Measurements from ENCODE around the gene TMEM94.
"Not testable (repeated sequence)": the region's sequence is repeated elsewhere in the genome, so short reads cannot be mapped to it uniquely, and the experiment has no call there.

TMEM94 gene

GRCh38 chr17:75511610-75512575, 55.5 kb downstream of the TMEM94 start:
- DNase-seq (ENCODE audit: low spot score) = no peak

- DNase-seq (ENCODE audit: low spot score) = no peak
These were observed 56.6 kb downstream of the TMEM94 start for GRCh38 chr17:75512926-75513640.

GRCh38 chr17:75513641-75514000, 57.2 kb downstream of the TMEM94 start:
- DNase-seq (ENCODE audit: low spot score) = no peak

GRCh38 chr17:75514299-75514918, 58.0 kb downstream of the TMEM94 start:
- DNase-seq (ENCODE audit: low spot score) = no peak

GRCh38 chr17:75514919-75515495, 58.6 kb downstream of the TMEM94 start:
- no peak for DNase-seq (ENCODE audit: low spot score)

- DNase-seq (ENCODE audit: low spot score) = peak; percentile 96
These were observed 59.2 kb downstream of the TMEM94 start, which contains the start of gene CASKIN2 for GRCh38 chr17:75515496-75516254. TSS of gene CASKIN2 (minus strand) at chr17:75515537. CDS start at chr17:75513804, 1,733 bp downstream.

GRCh38 chr17:75516255-75516618, 59.8 kb downstream of the TMEM94 start, which contains the start of gene TSEN54:
TSS of gene TSEN54 (plus strand) at chr17:75516528. CDS start at chr17:75516561, 33 bp downstream.
- peak; percentile 92 for DNase-seq (ENCODE audit: low spot score)

GRCh38 chr17:75516619-75517296, 60.3 kb downstream of the TMEM94 start:
- no peak for DNase-seq (ENCODE audit: low spot score)

GRCh38 chr17:75517297-75517865, 60.9 kb downstream of the TMEM94 start:
- peak; percentile 48 for DNase-seq (ENCODE audit: low spot score)

GRCh38 chr17:75518201-75518600, 61.8 kb downstream of the TMEM94 start:
- DNase-seq (ENCODE audit: low spot score) = no peak

- no peak for DNase-seq (ENCODE audit: low spot score)
These were observed 62.6 kb downstream of the TMEM94 start for GRCh38 chr17:75518983-75519537.

- DNase-seq (ENCODE audit: low spot score) = not testable (repeated sequence)
These were observed 64.0 kb downstream of the TMEM94 start for GRCh38 chr17:75520413-75520812.

- DNase-seq (ENCODE audit: low spot score) = no peak
These were observed 64.9 kb downstream of the TMEM94 start for GRCh38 chr17:75521290-75521689.

- no peak for DNase-seq (ENCODE audit: low spot score)
These were observed 65.7 kb downstream of the TMEM94 start for GRCh38 chr17:75521951-75522727.

- no peak for DNase-seq (ENCODE audit: low spot score)
These were observed 67.2 kb downstream of the TMEM94 start for GRCh38 chr17:75523647-75524046.

GRCh38 chr17:75524269-75524969, 68.0 kb downstream of the TMEM94 start:
- no peak for DNase-seq (ENCODE audit: low spot score)

GRCh38 chr17:75524970-75525805, 68.8 kb downstream of the TMEM94 start, which contains the start of gene LLGL2:
TSS of gene LLGL2 (plus strand) at chr17:75525697. CDS start at chr17:75543427, 17,730 bp downstream.
- DNase-seq (ENCODE audit: low spot score) = peak; percentile 92

Data from LoVo (cell line).